ENCODE measurements around the gene BUB1. TPM values are rescaled to one million over a fixed set of nuclear protein-coding genes. Genes with fewer than 3 reads are reported as not detected.
"Not testable (repeated sequence)": the region's sequence is repeated elsewhere in the genome, so short reads cannot be mapped to it uniquely, and the experiment has no call there.

BUB1 gene
- total RNA-seq = 18.2 TPM

- DNase-seq = peak; percentile 99
Measured at GRCh38 chr2:110677530-110678456, at the start of gene BUB1. TSS of gene BUB1 (minus strand) at chr2:110678063. CDS start at chr2:110677995, 68 bp downstream.

- DNase-seq = no peak
Measured at GRCh38 chr2:110726285-110726684, 48.4 kb upstream of the BUB1 start.

GRCh38 chr2:110725859-110726258 is 48.0 kb upstream of the BUB1 start:
- no peak for DNase-seq

- no peak for DNase-seq
Measured at GRCh38 chr2:110725370-110725769, 47.5 kb upstream of the BUB1 start.

- DNase-seq = no peak
Measured at GRCh38 chr2:110724820-110725219, 47.0 kb upstream of the BUB1 start.

- DNase-seq = no peak
Measured at GRCh38 chr2:110720547-110720946, 42.7 kb upstream of the BUB1 start.

GRCh38 chr2:110718990-110719389 is 41.1 kb upstream of the BUB1 start:
- DNase-seq = no peak

- DNase-seq = no peak
Measured at GRCh38 chr2:110718382-110718781, 40.5 kb upstream of the BUB1 start.

GRCh38 chr2:110717734-110718133 is 39.9 kb upstream of the BUB1 start:
- DNase-seq = no peak

GRCh38 chr2:110716959-110717645 is 39.2 kb upstream of the BUB1 start:
- DNase-seq = no peak

- no peak for DNase-seq
Measured at GRCh38 chr2:110714452-110715224, 36.8 kb upstream of the BUB1 start.

GRCh38 chr2:110713513-110714362 is 35.9 kb upstream of the BUB1 start:
- DNase-seq = no peak

GRCh38 chr2:110712737-110713136 is 34.9 kb upstream of the BUB1 start:
- DNase-seq = no peak

- no peak for DNase-seq
Measured at GRCh38 chr2:110708455-110708854, 30.6 kb upstream of the BUB1 start.

GRCh38 chr2:110707386-110707965 is 29.6 kb upstream of the BUB1 start:
- DNase-seq = no peak

GRCh38 chr2:110702514-110703380 is 24.9 kb upstream of the BUB1 start:
- no peak for DNase-seq

- DNase-seq = not testable (repeated sequence)
Measured at GRCh38 chr2:110698253-110698652, 20.4 kb upstream of the BUB1 start.

GRCh38 chr2:110695146-110695898 is 17.5 kb upstream of the BUB1 start:
- peak; percentile 1 for DNase-seq

GRCh38 chr2:110691612-110692258 is 13.9 kb upstream of the BUB1 start:
- DNase-seq = no peak

All from tongue (tissue), 2 donors.